HepG2 (cell line): ENCODE measurements around the gene SUPT4H1. TPM values are rescaled to one million over a fixed set of nuclear protein-coding genes. Genes with fewer than 3 reads are reported as not detected.

Source experiments
- ATAC-seq: fragments of 200-7000 bp; cut with Tn5 transposase; 3 replicates; pipeline ENCODE4 v1.9.1; 2020; ENCODE audit warnings: mild to moderate bottlenecking, moderate library complexity
- Bru-seq: library from RNA; stranded (reverse); fragments of 400-500 nt; gene quantifications from one replicate; lab custom pipeline; 2021; lab: Mats Ljungman, UMichigan
- BruChase-seq, 2 experiments: library from RNA; stranded (reverse); fragments of 400-500 nt; gene quantifications; one replicate each; lab custom pipeline; 2021; lab: Mats Ljungman, UMichigan
- BruUV-seq: library from RNA; stranded (reverse); fragments of 400-500 nt; replicated peaks from 2 replicates; lab custom pipeline; 2021; lab: Mats Ljungman, UMichigan
- CTCF ChIA-PET: fragments of 300-600 bp; formaldehyde crosslinking; extraction: SDS; loops from one replicate; lab custom pipeline; 2021; ENCODE audit warnings: low total read pairs, inconsistent platforms, low intra/inter-chr PET ratio; lab: Yijun Ruan, JAX
- POLR2A ChIA-PET: fragments of 350-600 bp; sonication (Branson Sonifier 250); formaldehyde crosslinking; loops from one replicate; lab custom pipeline; 2020; ENCODE audit warnings: antibody characterized with exemption, inconsistent platforms; lab: Yijun Ruan, JAX
- DNase-seq: peaks from one replicate; pipeline ENCODE4 v3.0.0-alpha.2; 2015; ENCODE audit warnings: low spot score
- FAIRE-seq: peaks from 3 replicates; lab custom pipeline; 2011; peaks lifted over from hg19 to GRCh38; lab: Jason Lieb, UNC
- H2AFZ ChIP-seq: one replicate; pipeline ENCODE4 v1.6.1; 2011; ENCODE audit warnings: low read length, inconsistent platforms
- H3K27ac ChIP-seq: fragments of 300-600 bp; 3 replicates; pipeline ENCODE4 v1.8.0; 2011; ENCODE audit warnings: mixed run types, mild to moderate bottlenecking, mixed read lengths, low read length, inconsistent platforms; ENCODE audit not compliant: insufficient read depth; ENCODE audit errors: extremely low read length
- H3K27me3 ChIP-seq, 2 experiments: fragments of 200-600 bp in 1 of 2; 2 replicates in 1 of 2; 3 replicates in 1 of 2; pipeline versions ENCODE4 v1.6.0 to v1.8.0; 2011; ENCODE audit warnings: low read length in 2 of 2, mild to moderate bottlenecking in 2 of 2, moderate library complexity in 2 of 2, inconsistent platforms in 1 of 2; ENCODE audit not compliant: insufficient read depth in 2 of 2, control insufficient read depth in 1 of 2
- H3K36me3 ChIP-seq, 2 experiments: fragments of 200-600 bp in 1 of 2; replicated peaks in 1 of 2; 2 replicates in 1 of 2; 3 replicates in 1 of 2; pipeline versions ENCODE4 v1.5.1 to v1.8.0; 2011; ENCODE audit warnings: low read length in 2 of 2, inconsistent platforms in 1 of 2; ENCODE audit not compliant: insufficient read depth in 2 of 2, control insufficient read depth in 1 of 2
- H3K4me1 ChIP-seq: 2 replicates; pipeline ENCODE4 v1.5.1; 2012; ENCODE audit warnings: low read length, inconsistent platforms; ENCODE audit not compliant: insufficient read depth
- H3K4me2 ChIP-seq: 2 replicates; pipeline ENCODE4 v1.6.0; 2011; ENCODE audit warnings: low read depth, low read length, inconsistent platforms
- H3K4me3 ChIP-seq, 3 experiments: fragments of 200-600 bp in 1 of 3; sonication (generic), shearing (Covaris generic) in 1 of 3; replicated peaks in 1 of 3; 2 replicates each; pipeline ENCODE4 v1.5.1; 2011 to 2016; ENCODE audit warnings: low read length in 3 of 3, inconsistent platforms in 2 of 3, low read depth in 2 of 3, mild to moderate bottlenecking in 2 of 3, control low read depth in 1 of 3, mixed read lengths in 1 of 3; ENCODE audit not compliant: insufficient read depth in 1 of 3
- H3K79me2 ChIP-seq: one replicate; pipeline ENCODE4 v1.6.1; 2011; ENCODE audit warnings: low read length, inconsistent platforms; ENCODE audit not compliant: insufficient read depth
- H3K9ac ChIP-seq: 2 replicates; pipeline ENCODE4 v1.6.0; 2011; ENCODE audit warnings: mild to moderate bottlenecking, low read depth, low read length, inconsistent platforms; ENCODE audit not compliant: insufficient read depth
- H3K9me3 ChIP-seq: 2 replicates; pipeline ENCODE4 v1.5.1; 2012; ENCODE audit warnings: mild to moderate bottlenecking, low read length
- H4K20me1 ChIP-seq: 2 replicates; pipeline ENCODE4 v1.6.0; 2011; ENCODE audit warnings: inconsistent platforms, mild to moderate bottlenecking, low read length, moderate library complexity; ENCODE audit not compliant: insufficient read depth
- HINFP ChIP-seq: sonication (generic); formaldehyde crosslinking; IDR thresholded peaks from 2 replicates; pipeline ENCODE4 v1.4.0; 2020; ENCODE audit warnings: low read depth, mild to moderate bottlenecking, missing genetic modification reagents
- HNRNPUL1 ChIP-seq: fragments of 200-400 bp; formaldehyde crosslinking; IDR thresholded peaks from 2 replicates; pipeline ENCODE4 v1.6.1; 2017; ENCODE audit warnings: low read depth, mild to moderate bottlenecking, low read length, moderate library complexity
- KDM4B ChIP-seq: sonication (generic); formaldehyde crosslinking; IDR thresholded peaks from 2 replicates; pipeline ENCODE4 v1.4.0; 2020; ENCODE audit warnings: missing genetic modification reagents
- MYNN ChIP-seq: sonication (generic); formaldehyde crosslinking; IDR thresholded peaks from 2 replicates; pipeline ENCODE4 v1.4.0; 2020; ENCODE audit warnings: mild to moderate bottlenecking, low read depth, missing genetic modification reagents
- NKX3-1 ChIP-seq: sonication (generic); formaldehyde crosslinking; IDR thresholded peaks from 2 replicates; pipeline ENCODE4 v1.5.0; 2020; ENCODE audit warnings: missing genetic modification reagents
- RFX5 ChIP-seq: IDR thresholded peaks from 2 replicates; pipeline ENCODE4 v1.6.1; 2011; ENCODE audit warnings: low read depth, low read length, improper control_type of control experiment
- ZFP36L1 ChIP-seq: sonication (generic); formaldehyde crosslinking; IDR thresholded peaks from 2 replicates; pipeline ENCODE4 v1.8.0; 2022; ENCODE audit warnings: mild to moderate bottlenecking, missing genetic modification reagents, moderate library complexity
- ZNF101 ChIP-seq: sonication (generic); formaldehyde crosslinking; IDR thresholded peaks from 2 replicates; pipeline ENCODE4 v1.4.0; 2020; ENCODE audit warnings: mild to moderate bottlenecking, low read depth, missing genetic modification reagents, borderline replicate concordance
- ZNF670 ChIP-seq: sonication (generic); formaldehyde crosslinking; IDR thresholded peaks from 2 replicates; pipeline ENCODE4 v1.8.0; 2022; ENCODE audit warnings: mild to moderate bottlenecking, missing genetic modification reagents, borderline replicate concordance
- ZSCAN31 ChIP-seq: sonication (generic); formaldehyde crosslinking; IDR thresholded peaks from 2 replicates; pipeline ENCODE4 v1.5.0; 2020; ENCODE audit warnings: low read depth, mild to moderate bottlenecking, missing genetic modification reagents
- WGBS: methylation state at CpG from one replicate; pipeline ENCODE4 v1.1.6; 2017; ENCODE audit warnings: low lambda C conversion rate; 5-methylcytosine and 5-hydroxymethylcytosine counted together
- in situ Hi-C: cut with HindIII; loops from 2 replicates; pipeline ENCODE4 v1.10.0; 2017; ENCODE audit warnings: low pct_unique_long_range_greater_than_20kb; ENCODE audit not compliant: extremely low pct_ligation_motif_present
- intact Hi-C: fragments of 100-400 bp; cut with micrococcal nuclease; formaldehyde crosslinking; loops from one replicate; pipeline ENCODE4 v1.10.0; 2022; ENCODE audit not compliant: unreplicated experiment
- long read RNA-seq, 2 experiments: library from RNA in 1 of 2; library from polyadenylated mRNA in 1 of 2; stranded (forward) in 1 of 2; unstranded in 1 of 2; transcript quantifications; one replicate each; pipeline ENCODE4 v2.0.0, GENCODE V29; 2019 to 2022
- polyA minus RNA-seq, 3 experiments: library from RNA; depleted of rRNA, polyadenylated mRNA; stranded (reverse); fragments of >200 nt; gene quantifications; 2 replicates each; pipeline ENCODE4 v1.2.3, GENCODE V29; 2011; ENCODE audit warnings: low replicate concordance in 1 of 3
- polyA plus RNA-seq, 8 experiments: library from polyadenylated mRNA; depleted of rRNA in 3 of 8; stranded (reverse) in 7 of 8; unstranded in 1 of 8; fragments of >200 nt; fragmentation: Illumina TruSeq in 4 of 8; extraction: Trizol in 4 of 8; gene quantifications; 2 replicates each; pipeline versions ENCODE4 v1.2.1 to v1.2.3, GENCODE V29; 2011 to 2016; ENCODE audit warnings: low read depth in 4 of 8, missing spikeins in 1 of 8, mixed read lengths in 1 of 8; ENCODE audit not compliant: insufficient read depth in 1 of 8
- total RNA-seq, 5 experiments: library from RNA; depleted of rRNA; stranded (reverse); fragments of >200 nt; fragmentation: Illumina TruSeq; extraction: Trizol; gene quantifications; 2 replicates each; pipeline ENCODE4 v1.2.3, GENCODE V29; 2016; ENCODE audit warnings: low read depth in 1 of 5
- TF ChIP-seq, protein P1 (sequence below): sonication (generic); formaldehyde crosslinking; conservative IDR thresholded peaks from 2 replicates; pipeline ENCODE4 v1.8.0; 2022; ENCODE audit warnings: missing genetic modification reagents

SUPT4H1 gene
- total RNA-seq (2016; rRNA removed; fragmentation: Illumina TruSeq; extraction: Trizol) (155 and 252 TPM in 2 replicates), polyA plus RNA-seq (2011; rRNA removed) (231 and 244 TPM in 2 replicates), polyA minus RNA-seq (2011; rRNA and poly(A)+ RNA removed; ENCODE audit: low replicate concordance) (68.7 and 109 TPM in 2 replicates), Bru-seq, nascent RNA (percentile 98 among the genes with signal in this experiment), BruChase-seq, experiment 1, labeled RNA remaining after a 6-hour chase (percentile 99 among the genes with signal in this experiment), BruChase-seq, experiment 2, labeled RNA remaining after a 2-hour chase (percentile 99 among the genes with signal in this experiment)
- total RNA-seq (2016; cell fraction: cytosol; rRNA removed; fragmentation: Illumina TruSeq; extraction: Trizol; ENCODE audit: low read depth), result 72.2 and 76.4 TPM in 2 replicates
- total RNA-seq (2016; cell fraction: insoluble cytoplasmic fraction; rRNA removed; fragmentation: Illumina TruSeq; extraction: Trizol), result 169 and 290 TPM in 2 replicates
- total RNA-seq (2016; cell fraction: membrane; rRNA removed; fragmentation: Illumina TruSeq; extraction: Trizol), result 130 and 134 TPM in 2 replicates
- 74.4 and 75.7 TPM in 2 replicates for total RNA-seq (2016; cell fraction: nucleus; rRNA removed; fragmentation: Illumina TruSeq; extraction: Trizol)
- polyA plus RNA-seq (2011; cell fraction: cytosol; rRNA removed), result 148 and 229 TPM in 2 replicates
- 65.5 and 71.0 TPM in 2 replicates for polyA plus RNA-seq (2011; cell fraction: nucleus; rRNA removed)
- 227 and 249 TPM in 2 replicates for polyA plus RNA-seq (2012)
- polyA plus RNA-seq (2016; cell fraction: cytosol; fragmentation: Illumina TruSeq; extraction: Trizol; ENCODE audit: low read depth), result 105 and 107 TPM in 2 replicates
- polyA plus RNA-seq (2016; cell fraction: insoluble cytoplasmic fraction; fragmentation: Illumina TruSeq; extraction: Trizol; ENCODE audit: low read depth), result 309 and 341 TPM in 2 replicates
- polyA plus RNA-seq (2016; cell fraction: membrane; fragmentation: Illumina TruSeq; extraction: Trizol; ENCODE audit: low read depth), result 144 and 156 TPM in 2 replicates
- 164 and 191 TPM in 2 replicates for polyA plus RNA-seq (2016; cell fraction: nucleus; fragmentation: Illumina TruSeq; extraction: Trizol; ENCODE audit: insufficient read depth, low read depth)
- 45.1 and 56.8 TPM in 2 replicates for polyA minus RNA-seq (2011; cell fraction: cytosol; rRNA and poly(A)+ RNA removed)
- 51.9 and 61.5 TPM in 2 replicates for polyA minus RNA-seq (2011; cell fraction: nucleus; rRNA and poly(A)+ RNA removed)
- long read RNA-seq, experiment 1, transcript SUPT4H1-202 (5 exons, 1,643 nt), result minor isoform, 10 of 83 reads
- long read RNA-seq, experiment 1, transcript SUPT4H1-201 (5 exons, 1,489 nt), result major isoform, 64 of 83 reads
- long read RNA-seq, experiment 1, transcript SUPT4H1-205 (4 exons, 1,401 nt), result minor isoform, 5 of 83 reads
- long read RNA-seq, experiment 1, partial matches to known transcripts, result 0 of 83 reads
- long read RNA-seq, experiment 1, other reads (novel, unspliced or antisense), result 2 of 83 reads
- long read RNA-seq, experiment 2, transcript SUPT4H1-207 (4 exons, 668 nt), result minor isoform, 6 of 331 reads
- long read RNA-seq, experiment 2, transcript SUPT4H1-202 (5 exons, 1,643 nt), result minor isoform, 44 of 331 reads
- long read RNA-seq, experiment 2, transcript SUPT4H1-201 (5 exons, 1,489 nt), result major isoform, 201 of 331 reads
- long read RNA-seq, experiment 2, transcript SUPT4H1-205 (4 exons, 1,401 nt), result minor isoform, 15 of 331 reads
- long read RNA-seq, experiment 2, partial matches to known transcripts, result 7 of 331 reads
- long read RNA-seq, experiment 2, other reads (novel, unspliced or antisense), result 53 of 331 reads

GRCh38 chr17:58351831-58352595 lies at the start of gene SUPT4H1:
Gene SUPT4H1 (minus strand): TSS chr17:58352201. CDS start chr17:58352135, 66 bp downstream.
- Histone ChIP-seq H3K79me2 (peaks cover 33% of the 10 kb centered on the region), H3K4me2 (peak within 1 kb of the TSS; percentile 97), H3K4me1 (peaks cover 39% of the 10 kb centered on the region), H3K27ac (peak within 1 kb of the TSS; percentile 88), H3K27me3 (no peaks in the 10 kb centered on the region; a peak in 1 of 5 replicates), H3K9me3 (no peaks in the 10 kb centered on the region), H3K36me3 (peaks cover 36 to 64% of the 10 kb centered on the region in 2 experiments), H4K20me1 (no peaks in the 10 kb centered on the region), H2AFZ (no peak within 1 kb of the TSS), H3K4me3 (peak within 1 kb of the TSS; percentile 73 to 92 (median 88)), H3K9ac (peak within 1 kb of the TSS; percentile 90)
- intact Hi-C loops, result loop anchor here (1.0 to 2.0 kb wide), 5 partner anchors 17 to 65 kb away; partner anchors contain the start of gene RNF43
- ATAC-seq, result peak; percentile 94
- peak; percentile 94 for DNase-seq
- in situ Hi-C loops, result no loop called here
- POLR2A ChIA-PET, result interaction anchor here (0.7 to 8.1 kb wide), 27 partner anchors 9 to 803 kb away, joined by 3 to 254 read pairs (median 10); partner anchors contain the start of genes PRR11, RNF43 and SKA2
- peak; percentile 60 for FAIRE-seq
- CTCF ChIA-PET, result interaction anchor here (1.6 to 2.2 kb wide), 2 partner anchors 66 to 96 kb away, joined by 3 to 19 read pairs; partner anchors contain the start of gene RNF43
- under 1% methylated on average over 48 of the region's 60 CpGs for WGBS
- BruUV-seq, result no TSS peak
- TF ChIP-seq MYNN (no peak), HNRNPUL1 (peak; percentile 38; the same call in 1 of the 2 replicates), HINFP (peak; percentile 99), NKX3-1 (CRISPR knock-in tag) (peak; percentile 80), ZSCAN31 (CRISPR knock-in tag) (peak; percentile 91), RFX5 (peak; percentile 40; the same call in 1 of the 2 replicates), KDM4B (CRISPR knock-in tag) (peak; percentile 87; the same call in 1 of the 2 replicates), ZFP36L1 (CRISPR knock-in tag) (peak; percentile 77; the same call in 1 of the 2 replicates), ZNF670 (CRISPR knock-in tag) (no peak), ZNF101 (0 out of 2 replicates have a peak, but pooled peaks have one; percentile 31)
- TF ChIP-seq, protein P1, sequence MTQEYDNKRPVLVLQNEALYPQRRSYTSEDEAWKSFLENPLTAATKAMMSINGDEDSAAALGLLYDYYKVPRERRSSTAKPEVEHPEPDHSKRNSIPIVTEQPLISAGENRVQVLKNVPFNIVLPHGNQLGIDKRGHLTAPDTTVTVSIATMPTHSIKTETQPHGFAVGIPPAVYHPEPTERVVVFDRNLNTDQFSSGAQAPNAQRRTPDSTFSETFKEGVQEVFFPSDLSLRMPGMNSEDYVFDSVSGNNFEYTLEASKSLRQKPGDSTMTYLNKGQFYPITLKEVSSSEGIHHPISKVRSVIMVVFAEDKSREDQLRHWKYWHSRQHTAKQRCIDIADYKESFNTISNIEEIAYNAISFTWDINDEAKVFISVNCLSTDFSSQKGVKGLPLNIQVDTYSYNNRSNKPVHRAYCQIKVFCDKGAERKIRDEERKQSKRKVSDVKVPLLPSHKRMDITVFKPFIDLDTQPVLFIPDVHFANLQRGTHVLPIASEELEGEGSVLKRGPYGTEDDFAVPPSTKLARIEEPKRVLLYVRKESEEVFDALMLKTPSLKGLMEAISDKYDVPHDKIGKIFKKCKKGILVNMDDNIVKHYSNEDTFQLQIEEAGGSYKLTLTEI, result no peak
